Vagina (tissue), 2 donors: Measurements from ENCODE around the gene PTPRK. TPM values are rescaled to one million over a fixed set of nuclear protein-coding genes. Genes with fewer than 3 reads are reported as not detected.

Experiments used
- DNase-seq, 2 donors: peaks; one replicate each; pipeline ENCODE4 v3.0.0-alpha.2; 2017; ENCODE audit errors: extremely low spot score in 2 of 2
- H3K27ac ChIP-seq: fragments of 200-600 bp; sonication (generic); one replicate; pipeline ENCODE4 v1.5.1; 2019
- H3K27me3 ChIP-seq: fragments of 200-600 bp; sonication (generic); one replicate; pipeline ENCODE4 v1.5.1; 2019
- H3K36me3 ChIP-seq, 2 donors: fragments of 200-600 bp; sonication (generic); one replicate each; pipeline ENCODE4 v1.5.1; 2017 to 2019
- H3K4me1 ChIP-seq: fragments of 200-600 bp; sonication (generic); one replicate; pipeline ENCODE4 v1.5.1; 2019
- H3K4me3 ChIP-seq, 2 donors: fragments of 200-600 bp; sonication (generic); 1 replicate in 1 of 2; 2 replicates in 1 of 2; pipeline ENCODE4 v1.5.1; 2016 to 2019
- H3K9me3 ChIP-seq: fragments of 200-600 bp; sonication (generic); one replicate; pipeline ENCODE4 v1.5.1; 2019
- POLR2A ChIP-seq, 2 donors: fragments of 450-650 bp; IDR thresholded peaks; one replicate each; pipeline ENCODE4 v1.6.1; 2017; ENCODE audit warnings: antibody characterized with exemption in 2 of 2, mild to moderate bottlenecking in 2 of 2, moderate library complexity in 2 of 2
- POLR2AphosphoS5 ChIP-seq, 2 donors: sonication (generic); formaldehyde crosslinking; IDR thresholded peaks; one replicate each; pipeline ENCODE4 v1.9.0; 2017; ENCODE audit warnings: antibody characterized with exemption in 2 of 2, mild to moderate bottlenecking in 2 of 2, low read depth in 1 of 2; ENCODE audit not compliant: insufficient read depth in 1 of 2
- intact Hi-C: fragments of 100-400 bp; cut with DNase I; formaldehyde crosslinking; loops from one replicate; pipeline ENCODE4 v1.15.1; 2023
- total RNA-seq: library from RNA; depleted of rRNA; stranded (reverse); fragments of >200 nt; gene quantifications from one replicate; pipeline ENCODE4 v1.2.3, GENCODE V29; 2016
- TF ChIP-seq, protein P1 (sequence below), 3 experiments: fragments of 450-650 bp in 2 of 3; fragments of 200-600 bp in 1 of 3; sonication (generic) in 1 of 3; IDR thresholded peaks; one replicate each; pipeline ENCODE4 v1.5.1; 2017 to 2019; ENCODE audit warnings: antibody characterized with exemption in 3 of 3, mild to moderate bottlenecking in 2 of 3, moderate library complexity in 2 of 3

Gene PTPRK
- total RNA-seq, 1 donor from 2014 or later: 82.5 TPM

DNA sequence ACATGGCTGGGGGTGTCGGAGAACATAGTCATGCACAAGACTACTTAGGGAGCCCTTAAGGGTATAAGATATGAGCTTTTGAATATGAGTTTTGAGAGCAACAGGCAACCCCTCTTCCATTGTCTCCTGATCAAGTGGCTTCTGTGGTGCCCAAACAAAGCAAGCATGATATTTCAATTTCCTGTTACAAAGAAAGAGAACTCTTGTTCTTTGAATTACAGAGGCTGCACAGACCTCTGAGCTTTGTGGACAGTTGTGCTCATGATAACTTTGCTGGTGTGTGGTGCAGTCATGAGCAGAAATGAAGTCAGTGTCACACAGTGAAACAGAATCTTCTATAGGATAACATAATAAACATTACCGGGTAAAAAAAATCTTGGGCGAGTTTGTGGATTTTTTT lies 552.7 kb downstream of the PTPRK start:
- no peak for DNase-seq
- H3K36me3 ChIP-seq: peaks cover 0 to 2% of the 10 kb centered on the region in 2 donors
- H3K27me3 ChIP-seq: no peaks in the 10 kb centered on the region
- H3K4me1 ChIP-seq: no peaks in the 10 kb centered on the region
- TF ChIP-seq, protein P1, sequence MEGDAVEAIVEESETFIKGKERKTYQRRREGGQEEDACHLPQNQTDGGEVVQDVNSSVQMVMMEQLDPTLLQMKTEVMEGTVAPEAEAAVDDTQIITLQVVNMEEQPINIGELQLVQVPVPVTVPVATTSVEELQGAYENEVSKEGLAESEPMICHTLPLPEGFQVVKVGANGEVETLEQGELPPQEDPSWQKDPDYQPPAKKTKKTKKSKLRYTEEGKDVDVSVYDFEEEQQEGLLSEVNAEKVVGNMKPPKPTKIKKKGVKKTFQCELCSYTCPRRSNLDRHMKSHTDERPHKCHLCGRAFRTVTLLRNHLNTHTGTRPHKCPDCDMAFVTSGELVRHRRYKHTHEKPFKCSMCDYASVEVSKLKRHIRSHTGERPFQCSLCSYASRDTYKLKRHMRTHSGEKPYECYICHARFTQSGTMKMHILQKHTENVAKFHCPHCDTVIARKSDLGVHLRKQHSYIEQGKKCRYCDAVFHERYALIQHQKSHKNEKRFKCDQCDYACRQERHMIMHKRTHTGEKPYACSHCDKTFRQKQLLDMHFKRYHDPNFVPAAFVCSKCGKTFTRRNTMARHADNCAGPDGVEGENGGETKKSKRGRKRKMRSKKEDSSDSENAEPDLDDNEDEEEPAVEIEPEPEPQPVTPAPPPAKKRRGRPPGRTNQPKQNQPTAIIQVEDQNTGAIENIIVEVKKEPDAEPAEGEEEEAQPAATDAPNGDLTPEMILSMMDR (IDR thresholded peaks at IDR 0.05): no peak
- TF ChIP-seq POLR2A (IDR thresholded peaks at IDR 0.05): no peak
- TF ChIP-seq POLR2AphosphoS5 (IDR thresholded peaks at IDR 0.05; ENCODE audit: insufficient read depth in 1 of 2, low read depth in 1 of 2): no peak
- intact Hi-C loops: no loop called here
- H3K9me3 ChIP-seq: no peaks in the 10 kb centered on the region
- H3K27ac ChIP-seq: no peak overlapping the region
- H3K4me3 ChIP-seq: no peak overlapping the region

DNA sequence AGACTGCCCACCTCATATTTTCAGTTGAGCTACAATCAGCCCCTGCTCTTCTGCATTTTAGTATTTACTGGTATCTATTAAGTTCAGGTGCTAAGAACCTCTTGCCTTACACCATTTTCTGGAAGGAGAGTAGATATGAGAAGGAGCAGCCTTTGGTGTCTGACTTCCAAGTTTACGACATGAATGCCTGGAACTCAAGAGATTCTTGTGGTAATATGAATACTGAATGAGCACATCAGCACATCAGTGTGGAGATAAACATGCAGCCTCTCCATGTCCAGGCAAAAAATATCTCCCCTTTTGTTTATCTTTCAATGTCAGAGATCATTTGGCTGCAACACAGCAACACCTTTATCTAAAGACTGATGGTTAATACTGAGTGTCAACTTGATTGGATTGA lies 553.8 kb downstream of the PTPRK start:
- intact Hi-C loops: no loop called here
- H3K4me1 ChIP-seq: no peaks in the 10 kb centered on the region

DNA sequence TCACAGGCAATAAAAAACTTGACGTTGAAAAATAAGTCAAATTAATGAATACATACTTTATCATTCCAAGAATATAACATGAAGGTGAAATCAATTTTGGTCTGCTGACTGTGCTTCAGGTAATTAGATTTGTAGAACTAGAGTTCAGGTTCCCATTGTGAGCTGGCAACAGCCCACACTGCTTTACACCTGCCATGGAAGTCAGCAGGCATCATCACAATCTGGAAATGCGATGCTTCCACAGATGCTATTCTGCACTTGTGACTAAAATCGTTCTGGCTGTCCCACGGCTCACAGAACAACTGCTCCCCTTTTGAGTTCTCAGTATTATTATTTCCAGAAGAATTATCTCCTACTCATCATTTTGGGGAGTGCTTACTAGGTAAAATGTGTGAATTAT lies 556.9 kb downstream of the PTPRK start:
- no peak for DNase-seq
- Histone ChIP-seq H3K9me3 (no peaks in the 10 kb centered on the region), H3K27me3 (no peaks in the 10 kb centered on the region), H3K27ac (no peak overlapping the region), H3K4me3 (no peak overlapping the region), H3K4me1 (no peaks in the 10 kb centered on the region), H3K36me3 (no peaks in the 10 kb centered on the region)
- intact Hi-C loops: no loop called here
- TF ChIP-seq, protein P1 (IDR thresholded peaks at IDR 0.05): no peak
- no peak for TF ChIP-seq POLR2A (IDR thresholded peaks at IDR 0.05)

More for the DNA sequence above, 553.8 kb downstream of the PTPRK start:
- TF ChIP-seq, protein P1 (IDR thresholded peaks at IDR 0.05): no peak
- no peak for TF ChIP-seq POLR2AphosphoS5 (IDR thresholded peaks at IDR 0.05; ENCODE audit: insufficient read depth in 1 of 2, low read depth in 1 of 2)
- TF ChIP-seq POLR2A (IDR thresholded peaks at IDR 0.05): no peak
- no peaks in the 10 kb centered on the region for H3K36me3 ChIP-seq
- H3K9me3 ChIP-seq: no peaks in the 10 kb centered on the region
- no peaks in the 10 kb centered on the region for H3K27me3 ChIP-seq
- no peak overlapping the region for H3K27ac ChIP-seq
- no peak for DNase-seq
- no peak overlapping the region for H3K4me3 ChIP-seq

DNA sequence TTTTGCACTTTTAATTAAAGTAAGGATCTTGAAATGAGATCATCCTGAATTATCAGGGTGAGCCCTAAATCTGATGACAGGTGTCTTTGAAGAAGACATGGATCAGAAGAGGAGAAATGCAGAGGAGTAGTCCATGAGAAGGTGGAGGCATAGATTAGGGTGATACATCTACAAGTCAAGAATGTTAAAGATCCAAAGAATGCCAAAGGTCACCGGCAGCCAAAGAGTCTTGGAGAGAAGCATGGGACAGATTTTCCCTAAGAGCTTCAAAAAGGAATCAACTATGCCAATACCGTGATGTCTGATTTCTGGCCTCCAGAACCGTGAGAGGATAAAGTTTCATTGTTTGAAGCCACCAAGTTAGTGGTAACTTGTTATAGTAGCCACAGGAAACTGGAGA lies 560.5 kb downstream of the PTPRK start:
- no peaks in the 10 kb centered on the region for H3K36me3 ChIP-seq
- no peak for DNase-seq
- no peak overlapping the region for H3K4me3 ChIP-seq
- TF ChIP-seq, protein P1 (IDR thresholded peaks at IDR 0.05): no peak
- TF ChIP-seq POLR2A (IDR thresholded peaks at IDR 0.05) (no peak), POLR2AphosphoS5 (IDR thresholded peaks at IDR 0.05; ENCODE audit: insufficient read depth in 1 of 2, low read depth in 1 of 2) (no peak)
- no peaks in the 10 kb centered on the region for H3K27me3 ChIP-seq
- H3K9me3 ChIP-seq: no peaks in the 10 kb centered on the region
- H3K4me1 ChIP-seq: no peaks in the 10 kb centered on the region
- H3K27ac ChIP-seq: no peak overlapping the region
- intact Hi-C loops: no loop called here

DNA sequence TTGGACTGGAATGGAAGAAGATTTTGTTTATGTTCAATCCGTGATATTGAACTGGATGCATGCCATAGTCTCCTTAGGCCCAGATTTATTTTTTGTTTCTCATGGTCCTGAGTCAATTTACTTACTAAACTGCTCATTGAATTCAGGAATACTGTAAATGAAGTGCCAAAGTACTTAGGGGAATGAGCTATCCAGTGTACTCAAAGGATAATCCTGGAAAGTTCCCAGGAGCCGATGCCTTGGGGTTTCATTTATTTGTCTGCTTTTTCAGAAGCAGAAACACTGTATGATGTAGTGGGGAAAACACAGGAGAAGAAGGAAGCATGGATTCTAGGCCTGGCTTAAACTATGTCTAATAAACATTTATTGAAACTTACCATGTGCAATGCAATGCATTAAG lies 563.4 kb downstream of the PTPRK start:
- H3K9me3 ChIP-seq: no peaks in the 10 kb centered on the region
- intact Hi-C loops: no loop called here
- no peak overlapping the region for H3K4me3 ChIP-seq
- no peaks in the 10 kb centered on the region for H3K36me3 ChIP-seq
- DNase-seq: no peak
- no peaks in the 10 kb centered on the region for H3K27me3 ChIP-seq
- H3K27ac ChIP-seq: no peak overlapping the region
- no peak for TF ChIP-seq POLR2A (IDR thresholded peaks at IDR 0.05)
- no peaks in the 10 kb centered on the region for H3K4me1 ChIP-seq
